Measurements from ENCODE around the gene PIGA. TPM values are rescaled to one million over a fixed set of nuclear protein-coding genes. Genes with fewer than 3 reads are reported as not detected.
"Not testable (repeated sequence)": the region's sequence is repeated elsewhere in the genome, so short reads cannot be mapped to it uniquely, and the experiment has no call there.

The PIGA gene
- total RNA-seq, 1 donor from 2014 or later: 54.6 TPM

- TF ChIP-seq CTCF (IDR thresholded peaks at IDR 0.05): no peak
- Histone ChIP-seq H3K9me3 (no peaks in the 10 kb centered on the region), H3K27ac (no peak overlapping the region), H3K4me3 (no peak overlapping the region), H3K36me3 (no peaks in the 10 kb centered on the region), H3K27me3 (no peaks in the 10 kb centered on the region), H3K4me1 (no peaks in the 10 kb centered on the region)
- intact Hi-C loops (cut with DNase I): no loop called here
- no peak for DNase-seq (ENCODE audit: low spot score in 2 of 2)
These were observed 15.0 kb downstream of the PIGA start for GRCh38 chrX:15320297-15320696.

- Histone ChIP-seq H3K4me1 (no peaks in the 10 kb centered on the region), H3K27me3 (no peaks in the 10 kb centered on the region), H3K9me3 (no peaks in the 10 kb centered on the region), H3K4me3 (no peak overlapping the region), H3K27ac (no peak overlapping the region), H3K36me3 (no peaks in the 10 kb centered on the region)
- TF ChIP-seq CTCF (IDR thresholded peaks at IDR 0.05): no peak
- intact Hi-C loops (cut with DNase I): no loop called here
- no peak for DNase-seq (ENCODE audit: low spot score in 2 of 2)
These were observed 16.2 kb downstream of the PIGA start for GRCh38 chrX:15319075-15319474.

- H3K27me3 ChIP-seq: no peaks in the 10 kb centered on the region
- no peaks in the 10 kb centered on the region for H3K4me1 ChIP-seq
- H3K4me3 ChIP-seq: no peak within 1 kb of the TSS
- H3K27ac ChIP-seq: no peak within 1 kb of the TSS
- no peaks in the 10 kb centered on the region for H3K36me3 ChIP-seq
- H3K9me3 ChIP-seq: no peaks in the 10 kb centered on the region
- intact Hi-C loops (cut with DNase I): no loop called here
- no peak for DNase-seq (ENCODE audit: low spot score in 2 of 2)
- TF ChIP-seq CTCF (IDR thresholded peaks at IDR 0.05): no peak
These were observed 19.8 kb downstream of the PIGA start, which contains the start of gene ASB11 for GRCh38 chrX:15315509-15315908. Gene ASB11, minus strand, starts transcription at chrX:15315640. Its CDS starts 35 bp downstream, at chrX:15315605.

- Histone ChIP-seq H3K4me3 (no peak overlapping the region), H3K9me3 (no peaks in the 10 kb centered on the region), H3K27ac (no peak overlapping the region), H3K36me3 (no peaks in the 10 kb centered on the region), H3K4me1 (no peaks in the 10 kb centered on the region), H3K27me3 (no peaks in the 10 kb centered on the region)
- no peak for DNase-seq (ENCODE audit: low spot score in 2 of 2)
- intact Hi-C loops (cut with DNase I): no loop called here
- TF ChIP-seq CTCF (IDR thresholded peaks at IDR 0.05): no peak
These were observed 20.9 kb downstream of the PIGA start for GRCh38 chrX:15314472-15314871.

GRCh38 chrX:15311119-15311518, 24.2 kb downstream of the PIGA start:
- no peaks in the 10 kb centered on the region for H3K4me1 ChIP-seq
- intact Hi-C loops (cut with DNase I): no loop called here
- no peak for DNase-seq (ENCODE audit: low spot score in 2 of 2)
- H3K36me3 ChIP-seq: no peaks in the 10 kb centered on the region
- no peak for TF ChIP-seq CTCF (IDR thresholded peaks at IDR 0.05)
- H3K27me3 ChIP-seq: no peaks in the 10 kb centered on the region
- no peak overlapping the region for H3K27ac ChIP-seq
- no peaks in the 10 kb centered on the region for H3K9me3 ChIP-seq
- no peak overlapping the region for H3K4me3 ChIP-seq

GRCh38 chrX:15310117-15310516, 25.2 kb downstream of the PIGA start:
- no peak for TF ChIP-seq CTCF (IDR thresholded peaks at IDR 0.05)
- no peaks in the 10 kb centered on the region for H3K9me3 ChIP-seq
- H3K36me3 ChIP-seq: no peaks in the 10 kb centered on the region
- peak overlapping the region; percentile 12 to 67 for H3K27ac ChIP-seq
- peak in 1 of 2 donors; percentile 76 for DNase-seq (ENCODE audit: low spot score in 2 of 2)
- no peak overlapping the region for H3K4me3 ChIP-seq
- intact Hi-C loops (cut with DNase I): no loop called here
- no peaks in the 10 kb centered on the region for H3K27me3 ChIP-seq
- no peaks in the 10 kb centered on the region for H3K4me1 ChIP-seq

GRCh38 chrX:15305899-15306298, 29.4 kb downstream of the PIGA start:
- DNase-seq (ENCODE audit: low spot score in 2 of 2); H3K36me3 ChIP-seq; H3K9me3 ChIP-seq; H3K27me3 ChIP-seq; intact Hi-C loops (cut with DNase I); H3K4me1 ChIP-seq; H3K27ac ChIP-seq; H3K4me3 ChIP-seq: not testable (repeated sequence)
